CD4-positive, alpha-beta T cell (primary cell): Measurements from ENCODE around the gene NFKB1. TPM values are rescaled to one million over a fixed set of nuclear protein-coding genes. Genes with fewer than 3 reads are reported as not detected.

Experiments
- ATAC-seq: fragments of 200-7000 bp; cut with Tn5 transposase; one replicate; pipeline ENCODE4 v1.10.0; 2022; ENCODE audit warnings: mild to moderate bottlenecking; ENCODE audit not compliant: poor library complexity
- CTCF ChIA-PET: fragments of 350-600 bp; sonication (Branson Sonifier 250); formaldehyde crosslinking; loops from one replicate; lab custom pipeline; 2021; ENCODE audit warnings: antibody characterized with exemption, inconsistent platforms; lab: Charles Lee
- POLR2A ChIA-PET: fragments of 350-600 bp; sonication (Branson Sonifier 250); formaldehyde crosslinking; loops from one replicate; lab custom pipeline; 2021; ENCODE audit warnings: antibody characterized with exemption, inconsistent platforms; lab: Charles Lee
- DNase-seq, 14 experiments: peaks; one replicate each; pipeline ENCODE4 v3.0.0-alpha.2; 2013 to 2020; ENCODE audit warnings: mixed read lengths in 2 of 14
- H3K27ac ChIP-seq, 2 donors: one replicate each; pipeline versions ENCODE4 v1.5.1 to v1.7.0; 2013; ENCODE audit warnings: low read length in 2 of 2, low read depth in 1 of 2, mild to moderate bottlenecking in 1 of 2
- H3K27me3 ChIP-seq, 2 experiments: 1 replicate in 1 of 2; 2 replicates in 1 of 2; pipeline versions ENCODE4 v1.6.1 to v1.7.0; 2013; ENCODE audit warnings: low read length in 2 of 2, control low read depth in 1 of 2, mild to moderate bottlenecking in 1 of 2, moderate library complexity in 1 of 2; ENCODE audit not compliant: insufficient read depth in 2 of 2, control insufficient read depth in 1 of 2
- H3K36me3 ChIP-seq: one replicate; pipeline ENCODE4 v1.6.1; 2013; ENCODE audit warnings: low read length, control low read depth; ENCODE audit not compliant: insufficient read depth
- H3K4me1 ChIP-seq: one replicate; pipeline ENCODE4 v1.6.1; 2013; ENCODE audit warnings: low read length, control low read depth; ENCODE audit not compliant: insufficient read depth
- H3K4me3 ChIP-seq: one replicate; pipeline ENCODE4 v1.5.1; 2013; ENCODE audit warnings: mild to moderate bottlenecking, low read length, moderate library complexity
- H3K9me3 ChIP-seq, 2 experiments: 1 replicate in 1 of 2; 2 replicates in 1 of 2; pipeline versions ENCODE4 v1.6.1 to v1.7.0; 2013; ENCODE audit warnings: low read length in 2 of 2, mild to moderate bottlenecking in 2 of 2, control low read depth in 1 of 2, moderate library complexity in 1 of 2; ENCODE audit not compliant: control insufficient read depth in 1 of 2, insufficient read depth in 1 of 2
- H3K27ac Mint-ChIP-seq: one replicate; pipeline ENCODE4 v1.8.0; 2020; ENCODE audit warnings: mixed read lengths
- H3K27me3 Mint-ChIP-seq: one replicate; pipeline ENCODE4 v1.8.0; 2021; ENCODE audit warnings: mixed read lengths
- H3K36me3 Mint-ChIP-seq: one replicate; pipeline ENCODE4 v1.8.0; 2021; ENCODE audit warnings: low read depth, mixed read lengths
- H3K4me1 Mint-ChIP-seq: one replicate; pipeline ENCODE4 v1.8.0; 2021; ENCODE audit warnings: low read depth, mixed read lengths
- H3K4me3 Mint-ChIP-seq: one replicate; pipeline ENCODE4 v1.8.0; 2020; ENCODE audit warnings: mild to moderate bottlenecking, mixed read lengths
- H3K9me3 Mint-ChIP-seq: one replicate; pipeline ENCODE4 v1.8.0; 2020; ENCODE audit warnings: mixed read lengths
- intact Hi-C, 2 experiments: fragments of 100-400 bp; cut with DNase I in 1 of 2; cut with micrococcal nuclease in 1 of 2; formaldehyde crosslinking; loops; one replicate each; pipeline versions ENCODE4 v1.15.1 to v1.9.0; 2023 to 2025; cut with DNase I, micrococcal nuclease
- total RNA-seq, 174 experiments: library from RNA in 2 of 174; stranded (reverse) in 2 of 174; gene quantifications; one replicate each; pipeline ENCODE4 v1.2.3 and lab custom pipeline; 2021 to 2026
- TF ChIP-seq, protein P1 (sequence below): fragments of 200-600 bp; IDR thresholded peaks from one replicate; pipeline ENCODE4 v1.8.0; 2022; ENCODE audit warnings: antibody characterized with exemption, mild to moderate bottlenecking

The NFKB1 gene
- total RNA-seq, 2 experiments from 2014 or later, result 134 TPM

- Mint-ChIP-seq H3K4me3 (no peak overlapping the region), H3K36me3 (no peaks in the 10 kb centered on the region), H3K27me3 (no peaks in the 10 kb centered on the region), H3K27ac (no peak overlapping the region), H3K9me3 (peaks cover 3% of the 10 kb centered on the region), H3K4me1 (peaks cover 19% of the 10 kb centered on the region)
- no peaks in the 10 kb centered on the region for H3K36me3 ChIP-seq
- H3K9me3 ChIP-seq, result peaks cover 0 to 3% of the 10 kb centered on the region in 2 experiments
- DNase-seq (no peak), ATAC-seq (no peak)
- intact Hi-C loops, result no loop called here
- no peak overlapping the region for H3K4me3 ChIP-seq
- H3K27ac ChIP-seq, result no peak overlapping the region
- CTCF ChIA-PET, result interaction anchor here (1.1 kb wide), 1 partner anchor 41 kb away, joined by 4 read pairs; no protein-coding TSS in a partner anchor
- no peaks in the 10 kb centered on the region for H3K27me3 ChIP-seq
- POLR2A ChIA-PET, result no interaction called here
- TF ChIP-seq, protein P1, sequence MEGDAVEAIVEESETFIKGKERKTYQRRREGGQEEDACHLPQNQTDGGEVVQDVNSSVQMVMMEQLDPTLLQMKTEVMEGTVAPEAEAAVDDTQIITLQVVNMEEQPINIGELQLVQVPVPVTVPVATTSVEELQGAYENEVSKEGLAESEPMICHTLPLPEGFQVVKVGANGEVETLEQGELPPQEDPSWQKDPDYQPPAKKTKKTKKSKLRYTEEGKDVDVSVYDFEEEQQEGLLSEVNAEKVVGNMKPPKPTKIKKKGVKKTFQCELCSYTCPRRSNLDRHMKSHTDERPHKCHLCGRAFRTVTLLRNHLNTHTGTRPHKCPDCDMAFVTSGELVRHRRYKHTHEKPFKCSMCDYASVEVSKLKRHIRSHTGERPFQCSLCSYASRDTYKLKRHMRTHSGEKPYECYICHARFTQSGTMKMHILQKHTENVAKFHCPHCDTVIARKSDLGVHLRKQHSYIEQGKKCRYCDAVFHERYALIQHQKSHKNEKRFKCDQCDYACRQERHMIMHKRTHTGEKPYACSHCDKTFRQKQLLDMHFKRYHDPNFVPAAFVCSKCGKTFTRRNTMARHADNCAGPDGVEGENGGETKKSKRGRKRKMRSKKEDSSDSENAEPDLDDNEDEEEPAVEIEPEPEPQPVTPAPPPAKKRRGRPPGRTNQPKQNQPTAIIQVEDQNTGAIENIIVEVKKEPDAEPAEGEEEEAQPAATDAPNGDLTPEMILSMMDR, result no peak
- no peaks in the 10 kb centered on the region for H3K4me1 ChIP-seq
Measured at GRCh38 chr4:102473476-102473875, 27.7 kb upstream of the NFKB1 start.

- H3K9me3 Mint-ChIP-seq, result peaks cover 3% of the 10 kb centered on the region
- intact Hi-C loops, result no loop called here
Measured at GRCh38 chr4:102474736-102475504, 26.2 kb upstream of the NFKB1 start.

DNA sequence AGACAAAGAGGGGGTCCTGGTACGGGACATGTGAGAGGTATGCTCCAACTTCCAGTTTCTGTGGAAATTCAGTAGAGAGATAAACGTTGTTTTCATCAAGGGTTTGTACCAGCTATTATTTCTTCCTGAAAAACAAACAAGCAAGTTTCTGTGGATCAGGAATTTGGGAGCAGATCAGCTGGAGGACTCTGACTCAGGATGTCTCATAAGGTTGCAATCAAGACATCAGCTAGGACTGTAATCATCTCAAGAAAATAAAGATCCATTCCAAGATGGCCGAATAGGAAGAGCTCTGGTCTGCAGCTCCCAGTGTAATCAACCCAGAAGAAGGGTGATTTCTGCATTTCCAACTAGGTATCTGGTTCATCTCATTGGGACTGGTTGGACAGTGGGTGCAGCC, 23.5 kb upstream of the NFKB1 start:
- DNase-seq (no peak), ATAC-seq (no peak)
- ChIA-PET CTCF (no interaction called here), POLR2A (no interaction called here)
- no peaks in the 10 kb centered on the region for H3K27me3 Mint-ChIP-seq
- no peaks in the 10 kb centered on the region for H3K36me3 Mint-ChIP-seq
- no peak overlapping the region for H3K27ac Mint-ChIP-seq
- no peak overlapping the region for H3K4me3 ChIP-seq
- H3K27ac ChIP-seq, result no peak overlapping the region
- TF ChIP-seq, protein P1, result no peak
- H3K9me3 ChIP-seq, result peaks cover 0 to 3% of the 10 kb centered on the region in 2 experiments
- H3K27me3 ChIP-seq, result no peaks in the 10 kb centered on the region
- H3K4me3 Mint-ChIP-seq, result no peak overlapping the region
- peaks cover 3% of the 10 kb centered on the region for H3K9me3 Mint-ChIP-seq
- intact Hi-C loops, result no loop called here
- peaks cover 6% of the 10 kb centered on the region for H3K4me1 Mint-ChIP-seq
- no peaks in the 10 kb centered on the region for H3K4me1 ChIP-seq
- H3K36me3 ChIP-seq, result no peaks in the 10 kb centered on the region

More at GRCh38 chr4:102474736-102475504, 26.2 kb upstream of the NFKB1 start:
- H3K27me3 ChIP-seq, result no peaks in the 10 kb centered on the region
- H3K4me3 Mint-ChIP-seq, result no peak overlapping the region
- no peaks in the 10 kb centered on the region for H3K36me3 ChIP-seq
- ChIA-PET POLR2A (no interaction called here), CTCF (no interaction called here)
- H3K36me3 Mint-ChIP-seq, result no peaks in the 10 kb centered on the region
- no peak overlapping the region for H3K27ac Mint-ChIP-seq
- peaks cover 0 to 3% of the 10 kb centered on the region in 2 experiments for H3K9me3 ChIP-seq
- H3K4me3 ChIP-seq, result no peak overlapping the region
- no peaks in the 10 kb centered on the region for H3K4me1 ChIP-seq
- ATAC-seq, result no peak
- TF ChIP-seq, protein P1, result no peak
- no peak for DNase-seq
- H3K27me3 Mint-ChIP-seq, result no peaks in the 10 kb centered on the region
- H3K4me1 Mint-ChIP-seq, result peaks cover 12% of the 10 kb centered on the region
- no peak overlapping the region for H3K27ac ChIP-seq
